GM12872 (cell line): ENCODE measurements around the gene SLC35A2.
A peak's percentile ranks its signal among the peaks of the same experiment; 100 is the strongest.

Source experiments
- CTCF ChIP-seq: IDR thresholded peaks from 3 replicates; pipeline ENCODE4 v1.5.1; 2011; ENCODE audit warnings: low read depth, mild to moderate bottlenecking, low read length, moderate library complexity; ENCODE audit not compliant: insufficient read depth

SLC35A2 gene

DNA sequence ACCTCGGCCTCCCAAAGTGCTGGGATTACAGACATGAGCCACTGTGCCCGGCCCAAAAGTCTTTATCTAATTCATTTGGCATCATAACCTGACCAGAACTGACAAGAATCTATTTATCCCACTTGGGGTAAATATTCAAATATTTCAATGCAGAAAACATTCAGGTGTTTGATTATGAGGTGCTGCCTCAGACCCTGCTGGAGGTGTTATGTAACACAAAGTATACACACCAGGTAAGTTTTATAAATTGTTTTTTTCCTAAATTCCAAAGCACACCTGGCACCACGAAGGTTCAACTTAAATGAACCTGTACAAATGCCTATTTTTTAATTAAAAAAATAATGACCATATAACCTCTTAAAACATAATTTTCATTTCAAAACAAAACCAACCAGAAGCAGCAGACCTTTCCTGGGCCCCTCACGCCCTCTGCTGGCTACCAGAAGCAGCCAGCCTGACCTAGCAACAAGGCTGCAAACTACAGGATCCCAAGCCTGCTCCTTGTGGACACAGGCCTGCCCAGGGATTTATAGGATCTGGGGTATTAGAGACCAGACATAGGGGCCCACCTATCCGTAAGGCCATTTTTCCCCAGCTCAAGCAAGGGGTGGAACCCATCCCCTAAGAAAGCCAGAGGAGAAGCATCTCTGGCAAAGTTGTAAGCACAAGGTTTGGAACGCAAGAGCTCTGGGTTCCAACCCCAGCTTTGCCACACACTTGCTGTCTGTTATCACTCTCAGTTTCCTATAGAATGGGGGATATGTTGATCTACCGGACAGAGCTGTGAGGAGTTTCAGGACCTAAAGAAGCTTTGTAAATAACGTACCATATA lies 34.3 kb upstream of the SLC35A2 start:
- peak; percentile 69 for TF ChIP-seq CTCF

- no peak for TF ChIP-seq CTCF
These were observed 31.4 kb upstream of the SLC35A2 start for GRCh38 chrX:48942895-48943294.

DNA sequence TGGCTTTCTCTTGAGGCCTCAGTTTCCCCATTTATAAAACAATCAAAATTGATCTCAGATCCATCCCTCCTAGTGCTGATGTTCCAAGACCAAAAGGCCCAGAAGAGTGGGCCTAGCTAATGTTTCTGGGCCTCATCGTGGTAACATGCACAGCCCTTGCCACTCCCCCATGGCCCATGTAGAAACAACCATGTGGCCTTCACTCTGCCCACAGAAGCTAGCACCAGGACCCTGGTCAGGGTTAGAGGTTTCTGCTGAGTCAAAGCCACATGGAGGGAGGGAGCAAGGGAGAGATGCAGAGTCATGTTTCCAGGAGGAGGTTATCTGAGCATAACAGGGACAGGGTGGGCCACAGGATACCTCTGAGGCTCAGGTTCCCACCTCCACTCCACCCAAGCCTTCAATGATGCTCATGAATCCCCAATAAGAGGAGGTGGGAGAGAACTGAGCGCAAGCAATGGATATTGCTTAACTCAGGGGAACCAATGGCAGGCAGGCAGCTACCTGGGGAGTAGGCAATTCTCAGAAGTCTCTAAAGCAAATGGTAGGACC lies 29.0 kb upstream of the SLC35A2 start:
- no peak for TF ChIP-seq CTCF

- TF ChIP-seq CTCF = no peak
These were observed 28.2 kb upstream of the SLC35A2 start for GRCh38 chrX:48939524-48940228.

DNA sequence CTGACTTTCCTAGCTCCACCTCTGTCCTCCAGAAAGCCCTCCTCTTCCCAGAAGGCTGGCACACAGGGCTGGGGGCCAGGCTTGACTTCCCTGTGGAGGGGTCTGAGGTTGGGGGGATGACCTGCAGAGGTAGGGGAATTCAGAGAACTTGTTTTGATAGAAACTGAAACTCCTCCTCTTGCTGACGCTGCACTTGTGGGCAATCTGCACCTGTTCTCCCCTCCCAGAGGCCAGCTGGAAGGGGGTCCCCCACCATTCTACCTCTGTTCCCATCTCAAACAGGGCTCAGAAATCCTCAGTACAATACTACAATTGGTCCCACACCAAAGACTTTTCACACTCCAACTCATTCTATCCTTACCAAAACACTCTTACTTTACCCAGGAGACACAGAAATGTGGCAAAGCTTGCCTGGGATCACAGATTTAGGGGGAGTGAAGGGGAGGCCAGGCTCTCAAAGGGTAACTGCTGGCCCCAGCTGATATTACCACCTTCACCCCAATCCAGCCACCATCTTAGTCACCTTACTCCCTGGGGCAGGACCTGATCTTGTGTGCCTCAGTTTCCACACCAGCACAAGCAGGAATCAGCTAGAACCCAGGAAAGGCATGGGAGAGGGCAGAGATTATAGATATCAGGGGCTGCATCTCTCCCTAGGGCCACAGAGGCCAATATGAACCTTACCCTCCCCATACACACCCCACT lies 27.4 kb upstream of the SLC35A2 start:
- no peak for TF ChIP-seq CTCF

GRCh38 chrX:48937054-48937907 lies 25.8 kb upstream of the SLC35A2 start:
- peak; percentile 54 for TF ChIP-seq CTCF
